GM19467 (cell line): ENCODE data around the gene RIPPLY2.
A peak's percentile ranks its signal among the peaks of the same experiment; 100 is the strongest.

ENCODE experiments used
- ATAC-seq: cut with Tn5 transposase; IDR thresholded peaks from one replicate; pipeline ENCODE4 v1.9.1; 2021; ENCODE audit warnings: mild to moderate bottlenecking, moderate library complexity; ENCODE audit not compliant: unreplicated experiment

The RIPPLY2 gene

DNA sequence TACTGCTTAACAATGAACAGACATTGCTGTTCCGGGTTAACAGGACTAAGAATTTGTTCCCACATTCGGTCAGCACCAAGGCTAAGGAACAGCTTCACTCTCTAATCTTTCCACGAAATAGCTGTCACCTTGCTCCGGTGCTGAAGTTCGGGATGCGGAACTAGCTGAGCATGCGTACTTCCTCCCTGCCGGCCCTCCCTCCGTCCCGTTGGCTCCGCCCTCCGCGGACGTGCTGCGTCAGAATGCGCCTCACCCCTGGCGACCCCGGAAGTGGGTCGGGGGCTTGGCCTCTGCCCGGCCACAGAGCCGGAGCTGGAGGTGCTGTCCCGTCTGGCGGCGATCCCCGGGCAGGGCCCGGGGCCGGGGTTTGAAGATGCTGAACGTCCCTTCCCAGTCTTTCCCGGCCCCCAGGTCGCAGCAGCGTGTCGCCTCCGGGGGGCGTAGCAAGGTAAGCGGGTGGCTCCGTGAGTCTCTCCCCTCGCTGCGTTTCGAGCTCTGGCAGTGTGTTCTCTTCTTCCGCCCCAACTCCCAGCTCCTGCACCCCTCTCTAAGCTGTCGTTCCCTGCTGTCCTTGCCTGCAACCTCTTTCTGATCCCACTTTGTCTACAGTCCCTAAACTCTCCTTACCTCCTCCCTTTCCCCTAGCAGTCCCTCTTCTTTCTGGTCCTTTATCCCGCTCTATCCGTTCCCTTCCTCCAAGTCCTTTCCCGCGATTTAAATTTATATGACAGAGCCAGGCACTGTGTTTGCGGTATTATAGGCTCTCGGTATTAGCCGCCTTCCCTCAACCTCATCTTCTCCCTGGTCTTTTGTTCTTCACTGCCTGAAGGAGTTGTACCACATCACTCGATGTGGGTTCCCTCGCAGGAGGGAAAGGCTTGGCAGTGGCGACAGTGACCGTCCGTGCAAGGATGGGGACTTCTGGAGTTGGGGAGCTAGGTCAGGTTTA lies 6.5 kb downstream of the RIPPLY2 start, which contains the start of gene CYB5R4:
Gene CYB5R4, plus strand, starts transcription at position 280 of the 949 bp plus-strand sequence. Its CDS starts 94 bp downstream, at position 374.
- peak; percentile 99 for ATAC-seq

- ATAC-seq, result no peak
Measured at GRCh38 chr6:83860359-83860755, 7.2 kb downstream of the RIPPLY2 start.

DNA sequence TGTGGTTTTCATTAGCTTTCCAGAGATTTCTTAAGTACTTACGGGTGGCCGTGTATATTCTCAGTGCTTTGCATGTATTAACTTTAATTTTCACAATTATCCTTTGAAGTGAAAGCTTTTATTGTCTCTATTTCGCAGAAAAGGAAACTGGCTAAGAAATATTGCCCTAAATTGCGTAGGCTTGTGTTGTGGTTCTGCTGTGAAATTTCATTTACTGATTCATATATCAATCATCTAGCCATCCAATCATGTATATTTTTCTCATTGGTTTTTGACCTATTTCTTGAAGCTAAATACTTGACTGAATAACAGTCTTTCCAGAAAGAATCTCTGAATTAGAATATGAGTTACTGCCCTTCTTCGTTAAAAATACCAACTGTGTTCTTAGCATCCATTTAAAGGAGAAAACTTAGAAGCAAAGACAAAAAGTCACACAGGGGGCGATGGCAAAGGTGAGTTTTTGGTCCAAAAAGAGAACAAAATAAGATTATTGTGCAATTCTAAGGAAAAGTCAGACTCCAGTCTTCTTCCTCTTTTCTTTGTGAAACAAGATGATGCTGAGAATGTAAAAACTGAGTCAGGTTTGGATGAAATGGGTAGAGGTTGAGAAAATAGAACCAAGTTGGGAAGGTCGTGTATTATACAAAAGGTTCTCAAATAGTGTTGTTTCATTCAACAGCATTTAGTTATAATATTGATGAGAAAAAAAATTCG lies 7.8 kb downstream of the RIPPLY2 start:
- no peak for ATAC-seq

GRCh38 chr6:83862776-83863471 lies 9.8 kb downstream of the RIPPLY2 start:
- ATAC-seq, result no peak

- ATAC-seq, result no peak
Measured at GRCh38 chr6:83867043-83867442, 13.9 kb downstream of the RIPPLY2 start.

DNA sequence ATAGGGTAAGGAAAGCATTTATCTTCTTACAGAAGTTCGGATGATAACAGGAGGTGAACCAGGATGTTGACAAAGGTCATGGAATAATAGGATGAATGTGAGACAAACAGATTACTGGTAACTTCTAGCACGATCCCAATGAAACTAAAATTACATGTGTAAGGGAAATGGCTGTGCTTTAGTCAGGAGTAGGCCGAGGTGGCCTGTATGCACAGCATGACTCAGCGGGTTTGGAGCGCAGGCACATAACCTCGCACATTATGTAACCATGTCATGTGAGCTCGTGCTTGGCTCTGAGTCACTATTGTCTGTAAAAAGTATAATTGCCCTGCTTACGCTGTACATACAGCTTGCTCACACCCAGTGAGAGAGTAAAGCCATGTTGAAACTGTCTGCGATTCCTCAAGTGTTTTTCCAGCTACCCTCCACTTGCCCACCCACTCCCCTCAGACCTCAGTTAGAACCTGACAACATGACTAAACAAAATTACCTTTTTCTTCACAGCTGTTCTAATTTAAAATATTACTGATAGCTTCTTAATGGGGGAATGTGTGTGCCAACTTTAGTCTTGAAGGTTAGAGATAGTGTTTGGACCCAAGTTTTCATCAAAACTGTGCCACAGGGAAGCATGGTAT lies 14.5 kb downstream of the RIPPLY2 start:
- ATAC-seq, result no peak

- no peak for ATAC-seq
Measured at GRCh38 chr6:83868639-83869038, 15.5 kb downstream of the RIPPLY2 start.

DNA sequence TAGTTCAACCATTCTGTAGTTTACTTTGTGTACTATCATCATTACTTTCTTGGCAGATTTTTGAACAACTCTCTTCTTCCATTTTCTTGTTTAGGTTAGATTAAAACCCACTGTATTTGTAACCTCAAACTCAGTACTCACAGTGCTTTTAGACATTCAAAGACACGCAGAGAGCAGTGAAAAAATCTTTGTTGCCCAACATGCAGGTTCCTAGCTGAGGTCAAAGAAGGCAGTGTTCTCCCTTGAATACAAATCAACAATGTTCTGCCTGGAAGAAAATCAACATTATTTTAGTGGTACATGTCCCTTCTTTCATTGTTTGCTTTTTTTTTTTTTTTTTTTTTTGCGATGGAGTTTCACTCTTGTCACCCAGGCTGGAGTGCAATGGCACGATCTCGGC lies 17.5 kb downstream of the RIPPLY2 start:
- ATAC-seq, result no peak

DNA sequence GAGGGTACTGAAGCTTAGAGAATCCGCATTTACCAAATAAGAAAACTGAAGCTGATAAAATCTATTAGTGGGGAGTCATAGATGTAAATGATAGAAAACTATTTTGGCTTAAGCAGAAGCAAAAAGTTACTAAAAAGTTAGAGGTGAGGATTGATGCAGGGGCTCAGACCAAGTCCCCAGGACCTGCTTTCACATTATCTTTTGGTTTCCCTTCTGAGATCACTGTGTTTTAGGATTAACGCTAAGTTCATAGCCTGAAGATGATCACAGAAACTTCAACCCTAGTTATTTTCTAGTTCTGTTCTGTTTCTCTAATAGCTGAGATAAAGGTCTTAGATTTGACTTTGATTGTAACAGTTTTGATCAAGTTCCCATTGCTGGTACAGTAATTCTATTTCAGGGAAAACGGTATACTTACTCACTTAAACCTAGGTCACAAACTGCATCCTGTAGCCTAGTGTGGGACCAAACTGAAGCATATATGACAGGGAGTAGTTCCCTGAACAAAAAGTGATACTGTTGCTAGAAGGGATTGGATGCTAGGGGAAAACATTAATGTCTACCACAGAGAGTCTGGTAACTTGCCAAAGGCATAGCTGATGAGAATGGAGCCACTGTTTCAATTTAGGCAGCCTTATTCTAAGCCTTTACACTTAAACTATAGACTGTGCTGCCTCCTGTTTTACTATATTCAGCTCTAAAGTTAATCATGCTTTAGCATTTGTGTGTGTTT lies 19.4 kb downstream of the RIPPLY2 start:
- no peak for ATAC-seq

GRCh38 chr6:83873869-83874268 lies 20.7 kb downstream of the RIPPLY2 start:
- ATAC-seq, result no peak

GRCh38 chr6:83875843-83876242 lies 22.7 kb downstream of the RIPPLY2 start:
- no peak for ATAC-seq

- ATAC-seq, result no peak
Measured at GRCh38 chr6:83878902-83879644, 25.9 kb downstream of the RIPPLY2 start.

DNA sequence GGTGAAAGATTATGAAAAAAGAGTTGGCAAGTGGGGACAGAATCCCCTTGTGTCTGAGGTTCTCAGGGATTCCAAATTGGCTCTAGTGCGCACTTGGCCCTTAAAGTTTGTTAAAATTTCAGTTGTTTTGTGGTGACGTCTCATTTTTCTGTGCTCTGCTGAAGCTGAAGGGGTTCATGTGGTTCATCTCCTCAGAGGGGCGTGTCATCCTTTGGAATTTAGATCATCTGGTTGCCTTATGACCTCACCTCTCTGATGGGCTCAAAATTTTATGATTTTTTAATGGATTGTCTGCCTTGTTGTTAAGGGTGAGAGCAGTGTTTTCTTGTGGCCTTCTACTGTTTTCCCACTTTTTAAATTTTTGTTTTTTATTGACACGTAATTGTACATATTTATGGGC lies 26.6 kb downstream of the RIPPLY2 start:
- no peak for ATAC-seq

DNA sequence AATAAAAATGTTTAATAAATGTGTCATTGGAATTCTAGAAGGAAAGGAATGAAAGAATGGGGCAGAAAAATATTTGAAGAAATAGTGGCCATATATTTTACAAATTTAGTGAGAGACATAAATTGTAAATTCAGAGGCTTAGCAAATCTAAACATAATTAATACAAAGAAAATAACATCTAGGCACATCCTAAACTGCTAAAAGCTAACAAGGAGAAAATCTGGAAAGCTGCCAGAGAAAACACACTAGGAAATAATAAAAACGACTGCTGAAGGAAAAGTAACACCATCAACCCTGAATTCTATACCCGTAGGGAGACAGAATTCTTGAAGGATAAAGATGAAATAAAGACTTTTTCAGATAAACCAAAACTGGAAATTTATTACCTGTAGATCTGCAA lies 30.1 kb downstream of the RIPPLY2 start:
- ATAC-seq, result no peak

GRCh38 chr6:83884523-83884922 lies 31.4 kb downstream of the RIPPLY2 start:
- peak; percentile 86 for ATAC-seq

DNA sequence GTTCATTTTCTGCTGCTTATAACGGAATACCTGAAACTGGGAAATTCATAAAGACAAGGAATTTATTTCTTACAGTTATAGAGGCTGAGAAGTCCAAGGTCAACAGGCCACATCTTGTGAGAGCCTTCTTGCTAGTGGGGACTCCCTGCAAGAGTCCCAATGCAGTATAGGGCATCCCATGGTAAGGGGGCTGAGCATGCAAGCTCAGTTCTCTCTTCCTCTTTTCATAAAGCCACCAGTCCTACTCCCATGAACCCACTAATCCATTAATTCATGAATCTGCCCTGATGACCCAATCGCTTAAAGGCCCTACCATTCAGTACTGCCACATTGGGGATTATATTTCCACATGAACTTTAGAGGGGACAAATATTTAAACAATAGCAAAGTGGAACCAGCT lies 32.8 kb downstream of the RIPPLY2 start:
- ATAC-seq, result no peak

- no peak for ATAC-seq
Measured at GRCh38 chr6:83889621-83890020, 36.5 kb downstream of the RIPPLY2 start.

DNA sequence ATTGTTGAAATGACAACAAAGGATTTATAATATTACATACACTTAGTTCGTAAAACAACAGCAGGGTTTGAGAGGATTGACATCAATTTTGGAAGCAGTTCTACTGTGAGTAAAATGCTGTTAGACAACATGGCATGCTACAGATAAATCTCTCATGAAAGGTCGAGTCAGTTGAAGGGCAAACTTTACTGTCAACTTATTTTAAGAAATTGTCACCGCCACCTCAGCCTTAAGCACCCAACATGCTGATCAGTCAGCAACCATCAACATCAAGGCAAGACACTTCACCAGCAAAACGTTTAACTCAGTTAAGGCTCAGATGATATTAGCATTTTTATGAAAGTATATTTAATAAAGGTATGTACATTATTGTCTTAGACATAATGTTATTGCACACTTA lies 37.4 kb downstream of the RIPPLY2 start:
- no peak for ATAC-seq

- no peak for ATAC-seq
Measured at GRCh38 chr6:83891586-83891985, 38.4 kb downstream of the RIPPLY2 start.

GRCh38 chr6:83893024-83893423 lies 39.9 kb downstream of the RIPPLY2 start:
- ATAC-seq, result no peak
